Loucy (cell line): Measurements from ENCODE around the gene GNAQ.

Experiments
- CTCF ChIP-seq: fragments of 200-600 bp; sonication (generic); conservative IDR thresholded peaks from 2 replicates; pipeline ENCODE4 v1.5.1; 2014; ENCODE audit warnings: mild to moderate bottlenecking, antibody characterized with exemption, low read length
- EZH2phosphoT487 ChIP-seq: fragments of 200-600 bp; IDR thresholded peaks from 2 replicates; pipeline ENCODE4 v1.6.1; 2018; ENCODE audit warnings: antibody characterized with exemption, mild to moderate bottlenecking, moderate library complexity, borderline replicate concordance

GRCh38 chr9:77816641-77817341, 214.8 kb downstream of the GNAQ start:
- TF ChIP-seq EZH2phosphoT487: no peak
- TF ChIP-seq CTCF: no peak
